ENCODE measurements around the gene CAMK2D. TPM values are rescaled to one million over a fixed set of nuclear protein-coding genes. Genes with fewer than 3 reads are reported as not detected.

The CAMK2D gene
- total and polyA plus RNA-seq, 2 experiments from 2014 or later: 4.9 to 14.6 TPM

- no peak overlapping the region for H3K4me3 Mint-ChIP-seq
- no peaks in the 10 kb centered on the region for H3F3A ChIP-seq (replicated peaks; ENCODE audit: low read depth)
- no peak overlapping the region for H2AFZ ChIP-seq
- no peaks in the 10 kb centered on the region for H3K36me3 ChIP-seq (ENCODE audit: insufficient read depth)
- H3K27me3 Mint-ChIP-seq (ENCODE audit: insufficient read depth, low read depth, poor library complexity): peaks cover 9% of the 10 kb centered on the region
- no peak overlapping the region for H3K4me2 ChIP-seq
- no peaks in the 10 kb centered on the region for H3K9me3 Mint-ChIP-seq
- TF ChIP-seq CREB1 (CRISPR knock-in tag; IDR thresholded peaks at IDR 0.05; ENCODE audit: low read depth): no peak
- H3K4me3 ChIP-seq: no peak overlapping the region
- H3K9me2 ChIP-seq (ENCODE audit: insufficient read depth): peaks cover 9% of the 10 kb centered on the region; the same call in 1 of the 2 replicates
- peaks cover 8% of the 10 kb centered on the region; the same call in 2 of the 3 replicates for H3K36me3 Mint-ChIP-seq (ENCODE audit: low read depth)
- DNase-seq (ENCODE audit: low spot score): no peak
- peaks cover 27% of the 10 kb centered on the region for H3K4me1 Mint-ChIP-seq
- H3K27ac Mint-ChIP-seq: peak overlapping the region; percentile 5; the same call in 1 of the 2 replicates
- no peaks in the 10 kb centered on the region for H4K20me1 ChIP-seq (replicated peaks; ENCODE audit: insufficient read depth)
- no peaks in the 10 kb centered on the region for H3K79me2 ChIP-seq (replicated peaks; ENCODE audit: insufficient read depth)
- ATAC-seq: no peak
- no peak overlapping the region for H3K27ac ChIP-seq (ENCODE audit: low read depth)
- no peaks in the 10 kb centered on the region for H3K27me3 ChIP-seq (ENCODE audit: insufficient read depth)
- peaks cover 20% of the 10 kb centered on the region for H3K4me1 ChIP-seq (ENCODE audit: insufficient read depth)
These were observed 290.2 kb downstream of the CAMK2D start for GRCh38 chr4:113471146-113471860.

GRCh38 chr4:113469926-113470325, 291.6 kb downstream of the CAMK2D start:
- H3K4me1 Mint-ChIP-seq: peaks cover 27% of the 10 kb centered on the region
- H3K4me3 Mint-ChIP-seq: no peak overlapping the region; the same call in 2 of the 3 replicates
- peaks cover 5% of the 10 kb centered on the region; the same call in 1 of the 3 replicates for H3K36me3 Mint-ChIP-seq (ENCODE audit: low read depth)
- peaks cover 20% of the 10 kb centered on the region for H3K4me1 ChIP-seq (ENCODE audit: insufficient read depth)
- H3K36me3 ChIP-seq (ENCODE audit: insufficient read depth): no peaks in the 10 kb centered on the region
- no peaks in the 10 kb centered on the region for H4K20me1 ChIP-seq (replicated peaks; ENCODE audit: insufficient read depth)
- H3K4me3 ChIP-seq: no peak overlapping the region
- no peaks in the 10 kb centered on the region for H3F3A ChIP-seq (replicated peaks; ENCODE audit: low read depth)
- H3K27me3 ChIP-seq (ENCODE audit: insufficient read depth): no peaks in the 10 kb centered on the region
- H3K79me2 ChIP-seq (replicated peaks; ENCODE audit: insufficient read depth): no peaks in the 10 kb centered on the region
- no peaks in the 10 kb centered on the region for H3K9me3 Mint-ChIP-seq
- peak overlapping the region; percentile 42; the same call in 1 of the 2 replicates for H3K4me2 ChIP-seq
- DNase-seq (ENCODE audit: low spot score): no peak
- 0 out of 2 replicates have a peak overlapping the region, but pooled peaks have one; percentile 2 for H3K27ac Mint-ChIP-seq
- ATAC-seq: no peak
- H2AFZ ChIP-seq: 0 out of 2 replicates have a peak overlapping the region, but pooled peaks have one; percentile 25
- peaks cover 9% of the 10 kb centered on the region for H3K27me3 Mint-ChIP-seq (ENCODE audit: insufficient read depth, low read depth, poor library complexity)
- no peak overlapping the region for H3K27ac ChIP-seq (ENCODE audit: low read depth)
- TF ChIP-seq CREB1 (CRISPR knock-in tag; IDR thresholded peaks at IDR 0.05; ENCODE audit: low read depth) (no peak), EZH2 (IDR thresholded peaks at IDR 0.05; ENCODE audit: low read depth, unreplicated experiment) (no peak), STAT1 (IDR thresholded peaks at IDR 0.05; ENCODE audit: unreplicated experiment) (no peak), ETS1 (IDR thresholded peaks at IDR 0.05) (no peak), CTCF (conservative IDR thresholded peaks at IDR 0.05; ENCODE audit: low read depth in 2 of 2) (no peak), ZNF462 (CRISPR knock-in tag; IDR thresholded peaks at IDR 0.05) (no peak)
- H3K9me2 ChIP-seq (ENCODE audit: insufficient read depth): peaks cover 9% of the 10 kb centered on the region; the same call in 1 of the 2 replicates
